MM.1S (cell line): Measurements from ENCODE around the gene NCOA3.

ENCODE experiments used
- CTCF ChIP-seq: fragments of 300-600 bp; sonication (generic); IDR thresholded peaks from 2 replicates; pipeline ENCODE4 v1.5.1; 2016; ENCODE audit warnings: antibody characterized with exemption, low read length, mixed read lengths
- EZH2 ChIP-seq: fragments of 300-600 bp; sonication (generic); optimal IDR thresholded peaks from 2 replicates; pipeline ENCODE3; 2017; ENCODE audit warnings: low read depth, mild to moderate bottlenecking, antibody characterized with exemption, low read length, mixed read lengths
- EZH2phosphoT487 ChIP-seq: fragments of 300-600 bp; sonication (generic); IDR thresholded peaks from 2 replicates; pipeline ENCODE4 v1.6.1; 2018; ENCODE audit warnings: antibody characterized with exemption, low read length

- no peak for TF ChIP-seq CTCF
- no peak for TF ChIP-seq EZH2
- TF ChIP-seq EZH2phosphoT487 = no peak
These were observed 19.5 kb downstream of the NCOA3 start for GRCh38 chr20:47521059-47521808.
